Measurements from ENCODE around the gene ZNF14.
"Not testable (repeated sequence)": the region's sequence is repeated elsewhere in the genome, so short reads cannot be mapped to it uniquely, and the experiment has no call there.

The ZNF14 gene

GRCh38 chr19:19670070-19670551, 62.8 kb downstream of the ZNF14 start:
- no peak for DNase-seq (ENCODE audit: low read depth)
- H3K4me3 ChIP-seq (ENCODE audit: control insufficient read depth, low read depth, low read length) = peak overlapping the region; percentile 82
- no peak for TF ChIP-seq CTCF (conservative IDR thresholded peaks at IDR 0.05; ENCODE audit: control insufficient read depth, insufficient read depth, low read depth, low read length)

- no peak for TF ChIP-seq CTCF (conservative IDR thresholded peaks at IDR 0.05; ENCODE audit: control insufficient read depth, insufficient read depth, low read depth, low read length)
- peak; percentile 85 for DNase-seq (ENCODE audit: low read depth)
- peak within 1 kb of the TSS; percentile 82 for H3K4me3 ChIP-seq (ENCODE audit: control insufficient read depth, low read depth, low read length)
Measured at GRCh38 chr19:19668230-19669012, 64.5 kb downstream of the ZNF14 start, which contains the start of gene ZNF101. Gene ZNF101 (plus strand): TSS chr19:19668839. CDS start chr19:19668964, 125 bp downstream.

GRCh38 chr19:19665420-19665948, 67.4 kb downstream of the ZNF14 start:
- DNase-seq (ENCODE audit: low read depth); H3K4me3 ChIP-seq (ENCODE audit: control insufficient read depth, low read depth, low read length): not testable (repeated sequence)

GRCh38 chr19:19663256-19664120, 69.4 kb downstream of the ZNF14 start, which contains the start of gene ATP13A1:
Gene ATP13A1 (minus strand): TSS chr19:19663676. CDS start chr19:19663666, 10 bp downstream.
- TF ChIP-seq CTCF (conservative IDR thresholded peaks at IDR 0.05; ENCODE audit: control insufficient read depth, insufficient read depth, low read depth, low read length) = no peak

GRCh38 chr19:19662871-19663255, 70.0 kb downstream of the ZNF14 start:
- DNase-seq (ENCODE audit: low read depth) = peak; percentile 29
- peak overlapping the region; percentile 88 for H3K4me3 ChIP-seq (ENCODE audit: control insufficient read depth, low read depth, low read length)
- no peak for TF ChIP-seq CTCF (conservative IDR thresholded peaks at IDR 0.05; ENCODE audit: control insufficient read depth, insufficient read depth, low read depth, low read length)

More at GRCh38 chr19:19663256-19664120, 69.4 kb downstream of the ZNF14 start, which contains the start of gene ATP13A1:
- peak within 1 kb of the TSS; percentile 88 for H3K4me3 ChIP-seq (ENCODE audit: control insufficient read depth, low read depth, low read length)
- peak; percentile 96 for DNase-seq (ENCODE audit: low read depth)

- DNase-seq (ENCODE audit: low read depth) = no peak
- no peak for TF ChIP-seq CTCF (conservative IDR thresholded peaks at IDR 0.05; ENCODE audit: control insufficient read depth, insufficient read depth, low read depth, low read length)
- H3K4me3 ChIP-seq (ENCODE audit: control insufficient read depth, low read depth, low read length) = peak overlapping the region; percentile 88
Measured at GRCh38 chr19:19662344-19662743, 70.6 kb downstream of the ZNF14 start.
